DMS153 treated with DMSO at 0.1 percent for 48 hours (cell line): ENCODE measurements around the gene FOXF1.

ENCODE experiments used
- DNase-seq: peaks from one replicate; lab custom pipeline; 2025; ENCODE audit not compliant: unreplicated experiment; lab: John Stamatoyannopoulos, UW

Gene FOXF1

DNA sequence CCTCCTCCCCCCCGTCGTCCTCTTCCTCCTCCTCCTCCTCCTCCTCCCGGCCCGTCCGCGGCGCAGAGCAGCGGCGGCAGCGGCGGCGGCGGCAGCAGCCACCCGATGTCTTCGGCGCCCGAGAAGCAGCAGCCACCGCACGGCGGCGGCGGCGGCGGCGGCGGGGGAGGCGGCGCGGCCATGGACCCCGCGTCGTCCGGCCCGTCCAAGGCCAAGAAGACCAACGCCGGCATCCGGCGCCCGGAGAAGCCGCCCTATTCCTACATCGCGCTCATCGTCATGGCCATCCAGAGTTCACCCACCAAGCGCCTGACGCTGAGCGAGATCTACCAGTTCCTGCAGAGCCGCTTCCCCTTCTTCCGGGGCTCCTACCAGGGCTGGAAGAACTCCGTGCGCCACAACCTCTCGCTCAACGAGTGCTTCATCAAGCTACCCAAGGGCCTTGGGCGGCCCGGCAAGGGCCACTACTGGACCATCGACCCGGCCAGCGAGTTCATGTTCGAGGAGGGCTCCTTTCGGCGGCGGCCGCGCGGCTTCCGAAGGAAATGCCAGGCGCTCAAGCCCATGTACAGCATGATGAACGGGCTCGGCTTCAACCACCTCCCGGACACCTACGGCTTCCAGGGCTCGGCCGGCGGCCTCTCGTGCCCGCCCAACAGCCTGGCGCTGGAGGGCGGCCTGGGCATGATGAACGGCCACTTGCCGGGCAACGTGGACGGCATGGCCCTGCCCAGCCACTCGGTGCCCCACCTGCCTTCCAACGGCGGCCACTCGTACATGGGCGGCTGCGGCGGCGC lies at the start of gene FOXF1:
FOXF1 (plus strand) TSS at position 63 of the 797 bp plus-strand sequence; CDS start at position 106, 43 bp downstream.
- DNase-seq, result no peak

DNA sequence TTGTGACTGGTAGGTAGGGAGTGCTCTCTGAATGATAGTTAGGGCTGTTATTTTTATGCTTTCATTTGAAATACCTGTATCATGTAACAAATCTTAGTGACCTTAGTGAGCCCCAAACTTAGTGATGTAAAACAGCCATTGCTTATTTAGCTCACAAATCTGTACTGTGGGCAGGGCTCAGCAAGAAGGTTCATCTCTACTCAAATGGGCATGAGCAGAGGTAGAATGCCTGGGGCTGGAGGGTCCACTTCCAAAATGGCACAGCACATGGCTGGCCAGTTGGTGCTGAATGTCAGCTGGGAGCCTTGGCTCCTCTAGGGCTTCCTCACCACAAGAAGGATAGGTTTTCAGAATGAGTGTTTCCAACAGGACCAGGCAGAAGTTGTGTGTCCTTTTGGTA lies 49.3 kb upstream of the FOXF1 start:
- no peak for DNase-seq

DNA sequence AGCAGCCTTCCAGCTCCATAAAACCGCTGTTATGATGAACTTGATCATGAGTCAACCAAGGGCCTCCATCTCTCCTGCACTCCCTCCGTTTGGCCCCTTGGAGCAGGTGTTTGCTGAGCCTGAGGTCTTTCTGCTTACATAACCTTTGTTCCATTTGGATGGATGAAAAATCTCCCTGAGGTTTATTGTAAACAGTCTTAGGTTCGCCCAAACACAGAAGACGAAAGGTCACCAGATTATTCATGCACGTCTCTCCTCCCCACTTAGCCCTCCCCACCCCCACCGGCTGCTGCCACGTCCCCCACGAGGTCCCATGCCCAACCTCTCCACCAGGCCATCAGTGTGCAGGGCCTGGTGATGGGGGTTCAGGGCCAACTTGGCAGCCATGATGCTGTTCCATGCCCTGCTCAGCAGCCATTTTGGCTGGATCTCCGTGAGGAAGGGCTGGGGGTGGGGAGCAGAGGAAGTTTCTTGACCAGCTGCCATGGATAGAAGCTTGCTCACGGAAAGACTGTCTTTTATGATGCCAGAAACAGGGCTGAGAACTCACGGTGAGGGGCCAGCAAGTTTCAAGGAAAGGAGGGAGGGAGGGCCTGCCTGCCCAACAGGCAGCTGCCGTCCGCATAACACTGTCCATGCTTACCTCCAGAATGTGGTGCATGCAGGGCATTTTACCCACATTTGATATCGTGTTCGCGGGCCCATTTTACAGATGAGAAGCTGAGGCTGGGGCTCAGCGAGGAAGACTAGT lies 47.8 kb upstream of the FOXF1 start:
- DNase-seq, result no peak

DNA sequence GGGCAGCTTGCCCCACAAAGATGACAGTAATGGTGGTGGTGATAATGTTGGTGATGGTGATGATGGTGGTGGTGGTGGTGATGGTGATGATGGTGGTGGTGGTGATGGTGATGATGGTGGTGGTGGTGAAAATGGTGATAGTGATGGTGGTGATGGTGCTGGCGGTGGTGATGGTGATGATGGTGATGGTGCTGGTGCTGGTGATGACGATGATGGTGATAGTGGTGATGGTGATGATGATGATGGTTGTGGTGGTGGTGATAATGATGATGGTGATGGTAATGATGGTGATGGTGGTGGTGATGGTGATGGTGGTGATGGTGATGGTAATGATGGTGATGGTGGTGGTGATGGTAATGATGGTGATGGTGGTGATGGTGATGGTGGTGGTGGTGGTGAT lies 46.3 kb upstream of the FOXF1 start:
- no peak for DNase-seq

DNA sequence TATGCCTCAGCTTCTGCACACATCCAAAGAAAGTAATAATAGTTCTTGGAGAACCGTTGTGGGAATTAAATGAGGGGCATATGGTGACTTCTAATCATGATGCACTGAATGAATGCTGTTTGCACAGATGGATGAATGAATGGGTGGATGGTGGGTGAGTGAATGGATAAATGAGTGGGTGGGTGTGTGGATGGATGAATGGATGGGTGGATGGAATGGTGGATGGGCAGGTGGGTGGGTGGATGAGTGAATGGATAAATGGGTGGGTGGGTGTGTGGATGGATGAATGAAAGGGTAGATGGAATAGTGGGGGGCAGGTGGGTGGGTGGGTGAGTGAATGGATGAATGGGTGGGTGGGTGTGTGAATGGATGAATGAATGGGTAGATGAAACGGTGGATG lies 44.9 kb upstream of the FOXF1 start:
- no peak for DNase-seq

DNA sequence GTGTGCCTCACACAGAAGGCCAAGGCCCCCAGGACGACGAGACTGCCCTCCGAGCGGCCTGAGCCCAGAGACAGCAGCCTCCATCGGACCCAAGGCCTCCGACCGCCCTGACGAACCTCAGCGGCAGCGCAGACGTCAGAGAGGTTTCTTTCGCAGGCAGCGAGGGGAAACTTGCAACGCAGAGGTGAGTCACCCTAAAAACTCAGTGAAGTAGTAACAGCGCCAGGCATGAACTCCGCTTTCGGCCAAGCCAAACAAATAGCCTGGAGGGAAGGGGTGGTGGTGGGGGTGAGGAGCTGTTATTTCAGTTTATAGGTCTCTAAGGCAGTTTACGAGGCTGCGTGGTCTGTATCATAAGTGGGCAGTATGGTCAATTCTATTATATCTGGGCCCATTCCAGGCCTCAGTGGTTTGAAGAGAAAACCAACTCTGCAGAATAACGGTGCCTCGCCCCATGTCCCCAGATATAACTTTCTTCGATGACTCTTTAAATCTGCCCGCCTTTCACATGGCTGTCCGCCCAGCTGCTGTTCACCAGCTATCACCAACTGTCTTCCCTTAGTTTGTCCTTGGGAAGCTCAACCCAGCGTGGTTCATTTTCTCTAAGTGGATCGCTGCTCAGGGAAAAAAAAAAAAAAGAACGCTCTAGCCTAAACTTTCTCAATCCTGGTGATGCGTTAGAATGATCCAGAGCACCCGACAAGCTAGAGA lies 43.5 kb upstream of the FOXF1 start:
- DNase-seq, result no peak

DNA sequence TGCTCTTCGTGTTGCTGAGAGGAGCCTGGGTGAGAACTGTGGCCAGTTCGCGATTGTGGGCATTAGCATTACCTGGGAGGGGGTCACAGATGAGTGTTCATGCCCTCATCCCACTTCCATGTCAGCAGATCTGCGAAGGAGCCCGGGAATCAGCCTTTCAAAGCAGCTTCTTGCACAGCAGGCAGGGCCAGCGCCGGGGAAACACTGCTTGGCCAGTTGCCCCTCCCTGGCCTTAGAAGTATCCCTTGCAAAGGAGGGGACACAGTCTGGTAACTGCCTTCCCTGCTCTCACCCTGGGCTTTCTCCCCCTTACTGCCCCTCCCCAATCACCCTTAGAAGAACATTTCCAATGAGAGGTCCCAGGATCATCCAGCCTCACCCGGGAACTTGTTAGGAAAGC lies 42.8 kb upstream of the FOXF1 start:
- no peak for DNase-seq

DNA sequence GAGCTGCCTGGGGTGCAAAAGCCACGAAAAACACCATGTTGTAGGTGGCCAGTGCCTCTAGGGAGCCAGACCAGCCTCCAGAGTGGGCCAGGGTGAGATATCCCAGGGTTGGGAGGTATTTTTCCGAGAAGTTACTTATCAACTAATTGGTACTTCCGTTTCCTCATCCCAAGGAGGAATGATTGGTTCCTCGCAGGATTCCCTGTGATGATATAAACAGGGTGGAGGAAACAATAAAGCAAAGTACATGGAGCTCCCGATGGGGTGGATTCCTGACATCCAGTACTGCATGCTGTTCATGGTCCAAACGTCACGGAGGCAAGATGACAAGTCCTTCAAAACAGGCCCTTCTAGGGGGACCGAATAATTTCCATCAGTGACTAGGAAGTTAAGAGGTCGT lies 39.4 kb upstream of the FOXF1 start:
- no peak for DNase-seq

DNA sequence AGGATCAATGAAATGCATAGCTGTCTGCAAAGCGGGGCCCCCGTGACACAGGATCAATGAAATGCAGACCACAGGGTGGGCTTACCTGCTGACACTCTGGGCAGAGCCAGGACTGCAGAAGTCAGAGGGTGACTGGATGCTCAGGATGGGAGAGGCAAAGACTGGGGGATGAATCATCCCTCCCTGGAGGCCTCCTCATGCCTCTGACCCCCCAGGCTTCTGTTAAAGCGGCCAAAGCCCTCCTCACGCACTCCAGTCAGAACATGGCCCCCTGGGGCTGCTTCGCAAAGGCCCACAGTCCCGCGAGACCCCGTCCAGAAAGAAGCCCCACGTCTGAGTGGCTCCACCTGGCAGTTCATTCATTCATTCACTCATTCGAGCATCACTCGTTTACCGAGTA lies 38.4 kb upstream of the FOXF1 start:
- no peak for DNase-seq

DNA sequence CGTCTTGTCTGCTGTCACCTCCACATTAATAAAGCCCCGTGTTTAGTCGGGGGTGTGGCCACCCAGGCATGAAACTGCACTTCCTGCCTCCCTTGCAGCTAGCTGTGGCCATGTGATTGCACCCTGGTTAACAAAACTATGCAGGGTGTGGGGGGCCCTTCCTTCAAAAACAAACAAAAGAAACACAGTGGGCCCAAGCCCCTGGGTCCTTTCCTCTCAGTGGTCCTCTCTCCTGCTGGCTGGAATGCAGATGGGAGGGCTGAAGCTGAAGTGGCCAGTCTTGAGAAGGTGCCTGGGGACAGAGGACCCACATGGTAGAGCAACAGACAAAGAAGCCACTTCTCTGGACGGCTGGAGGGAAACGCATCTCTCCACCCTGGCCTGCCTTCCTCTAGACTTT lies 38.0 kb upstream of the FOXF1 start:
- no peak for DNase-seq

DNA sequence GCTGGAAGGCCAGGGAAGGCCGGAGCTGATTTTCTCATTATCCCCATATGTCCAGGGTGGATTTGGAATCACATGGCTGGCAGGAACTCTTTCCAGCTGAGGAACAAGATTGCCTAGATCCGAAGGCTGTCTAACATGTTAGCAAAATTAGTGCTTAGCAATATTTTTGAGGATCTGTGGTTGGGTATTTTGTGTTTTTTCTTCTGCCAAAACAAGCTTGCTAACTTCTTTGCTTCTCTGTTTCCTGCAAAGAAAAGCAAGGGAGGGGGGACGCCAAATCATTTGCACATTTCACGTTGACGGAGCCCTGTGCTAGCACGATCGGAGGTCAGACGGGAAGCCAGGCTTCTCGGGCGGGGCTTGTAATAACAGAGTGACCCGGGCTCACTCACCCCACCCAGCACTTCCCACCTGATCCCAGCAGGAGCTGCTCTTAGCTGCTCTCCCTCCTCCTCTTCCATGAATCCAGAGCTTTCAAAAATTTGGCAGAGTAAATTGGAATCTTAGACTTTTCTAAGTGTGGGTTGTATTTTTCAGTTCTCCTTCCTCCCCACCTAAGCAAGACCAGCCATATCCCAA lies 33.3 kb upstream of the FOXF1 start:
- no peak for DNase-seq

DNA sequence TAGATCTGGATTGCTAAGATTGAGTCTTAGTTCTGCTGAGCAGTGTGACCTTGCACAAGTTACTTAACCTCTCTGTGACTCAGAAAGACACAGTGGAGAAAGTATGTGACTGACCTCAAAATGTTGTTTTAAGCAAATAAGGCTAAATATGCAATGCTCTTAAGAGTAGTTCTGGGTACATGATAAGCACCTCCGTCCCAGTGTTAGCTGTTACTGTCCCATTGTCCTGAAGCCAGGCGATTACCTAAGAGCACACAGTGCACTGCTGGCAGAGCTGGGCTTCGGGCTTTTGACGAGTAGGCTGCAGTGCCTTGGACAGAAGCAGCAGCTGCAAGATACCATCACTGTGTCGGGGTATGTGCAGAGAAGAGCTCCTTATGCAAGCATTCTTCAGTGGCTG lies 32.7 kb upstream of the FOXF1 start:
- DNase-seq, result no peak

DNA sequence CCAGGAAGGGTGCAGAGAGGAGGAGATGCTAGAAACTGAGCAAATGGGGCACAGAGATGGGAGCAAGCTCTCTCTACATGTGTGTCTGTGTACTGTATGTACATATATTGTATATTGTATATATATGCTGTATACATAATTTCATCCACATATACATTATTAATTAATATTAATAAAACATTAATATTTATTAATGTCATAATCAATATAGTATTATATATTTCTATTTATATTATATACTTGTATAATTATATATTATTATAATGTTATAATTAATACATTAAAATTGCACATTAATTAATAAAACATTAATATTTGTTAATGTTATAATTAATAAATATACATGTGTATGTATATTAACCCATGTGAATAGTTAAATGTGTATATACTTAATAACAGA lies 31.5 kb upstream of the FOXF1 start:
- no peak for DNase-seq

DNA sequence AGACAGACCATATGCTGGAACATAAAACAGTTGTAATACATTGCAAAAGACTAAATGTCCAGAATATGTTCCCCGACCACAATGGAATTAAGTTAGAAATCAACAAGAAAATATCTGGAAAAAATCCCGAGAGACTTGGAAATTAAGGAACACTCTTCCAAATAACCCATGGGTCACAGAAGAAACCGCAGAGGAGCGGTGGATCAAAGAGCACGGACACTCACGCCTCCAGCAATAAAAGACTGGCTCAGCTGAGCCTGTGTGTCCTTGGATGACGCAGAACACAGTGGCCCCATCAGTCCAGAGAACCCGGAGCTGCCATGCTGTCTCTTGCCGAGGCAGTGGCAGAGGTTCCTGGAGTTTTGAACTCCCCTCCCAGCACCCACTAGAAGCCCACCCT lies 30.9 kb upstream of the FOXF1 start:
- DNase-seq, result no peak

DNA sequence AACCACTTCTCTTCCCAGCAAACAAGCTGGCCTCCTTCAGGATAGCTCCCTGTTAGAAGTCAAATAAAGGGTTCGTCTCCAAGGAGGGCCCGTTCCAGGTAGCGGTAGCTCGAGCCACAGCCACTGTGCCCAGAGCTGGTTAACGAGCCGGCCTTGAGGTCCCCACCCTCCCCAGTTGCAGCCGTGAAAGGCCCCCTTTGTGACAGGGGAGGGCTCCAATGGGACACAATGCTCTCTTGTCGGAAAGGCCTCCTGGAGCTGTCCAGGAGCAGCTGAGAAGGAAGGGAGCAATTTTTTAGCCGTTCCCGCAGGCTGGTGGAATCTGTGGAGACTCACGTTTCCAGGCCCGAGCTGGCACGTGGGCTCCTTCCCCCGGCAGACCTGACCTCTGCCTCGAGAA lies 29.9 kb upstream of the FOXF1 start:
- no peak for DNase-seq

DNA sequence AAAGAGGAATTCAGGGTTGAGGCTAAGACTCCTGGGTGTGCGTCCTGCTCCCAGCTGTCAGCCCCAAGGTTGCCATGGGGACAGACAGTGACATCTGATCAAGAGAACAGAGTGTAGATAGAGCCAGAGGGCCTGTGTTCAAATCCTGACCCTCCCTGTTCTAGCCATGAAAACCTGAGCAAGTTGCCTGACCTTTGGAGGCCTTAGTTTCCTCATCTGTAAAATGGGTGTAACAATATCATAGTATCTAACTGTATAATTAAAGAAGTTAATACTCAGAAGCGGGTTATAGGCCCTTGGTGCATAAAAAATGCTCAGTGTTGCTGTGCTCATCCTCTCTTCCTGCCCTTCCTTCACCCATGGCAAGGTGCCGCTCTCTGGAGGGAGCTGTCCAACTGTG lies 28.7 kb upstream of the FOXF1 start:
- DNase-seq, result no peak

DNA sequence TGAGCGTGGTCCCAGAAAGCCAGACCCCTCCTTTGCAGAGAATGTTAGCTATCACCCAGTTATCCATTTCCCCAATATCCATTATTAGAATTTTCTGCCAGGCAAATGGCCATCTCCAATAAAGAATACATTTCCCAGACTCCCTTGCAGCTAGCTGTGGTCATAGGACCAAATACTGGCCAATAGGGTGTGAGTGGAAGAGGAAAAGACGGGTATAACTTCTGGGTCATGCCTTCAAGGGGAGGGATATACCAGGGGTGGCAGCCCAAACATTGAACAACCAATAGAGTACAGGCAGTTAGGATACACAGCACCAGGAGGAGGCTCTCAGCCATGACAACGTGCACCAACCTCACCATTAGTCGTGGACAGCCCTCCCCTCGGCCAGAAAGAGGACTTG lies 26.1 kb upstream of the FOXF1 start:
- no peak for DNase-seq

DNA sequence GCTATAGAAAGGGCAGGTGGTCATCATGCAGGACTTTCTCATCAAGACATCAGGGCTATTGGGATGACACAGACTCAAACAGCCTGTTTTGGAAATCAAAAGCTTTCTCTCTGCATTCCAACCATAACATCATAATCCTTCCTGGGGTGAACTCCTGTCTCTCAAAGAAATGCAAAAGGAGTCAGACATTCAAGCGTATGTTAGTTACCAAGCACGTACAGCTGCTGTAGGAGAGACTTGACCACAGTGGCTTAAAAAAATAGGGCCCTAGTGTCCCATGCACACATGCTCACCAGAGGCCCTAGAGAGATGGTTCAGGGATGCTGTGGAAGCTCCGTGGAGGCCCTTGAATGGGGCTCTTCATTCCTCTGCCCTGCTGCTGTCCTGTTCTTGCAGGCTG lies 24.6 kb upstream of the FOXF1 start:
- no peak for DNase-seq

DNA sequence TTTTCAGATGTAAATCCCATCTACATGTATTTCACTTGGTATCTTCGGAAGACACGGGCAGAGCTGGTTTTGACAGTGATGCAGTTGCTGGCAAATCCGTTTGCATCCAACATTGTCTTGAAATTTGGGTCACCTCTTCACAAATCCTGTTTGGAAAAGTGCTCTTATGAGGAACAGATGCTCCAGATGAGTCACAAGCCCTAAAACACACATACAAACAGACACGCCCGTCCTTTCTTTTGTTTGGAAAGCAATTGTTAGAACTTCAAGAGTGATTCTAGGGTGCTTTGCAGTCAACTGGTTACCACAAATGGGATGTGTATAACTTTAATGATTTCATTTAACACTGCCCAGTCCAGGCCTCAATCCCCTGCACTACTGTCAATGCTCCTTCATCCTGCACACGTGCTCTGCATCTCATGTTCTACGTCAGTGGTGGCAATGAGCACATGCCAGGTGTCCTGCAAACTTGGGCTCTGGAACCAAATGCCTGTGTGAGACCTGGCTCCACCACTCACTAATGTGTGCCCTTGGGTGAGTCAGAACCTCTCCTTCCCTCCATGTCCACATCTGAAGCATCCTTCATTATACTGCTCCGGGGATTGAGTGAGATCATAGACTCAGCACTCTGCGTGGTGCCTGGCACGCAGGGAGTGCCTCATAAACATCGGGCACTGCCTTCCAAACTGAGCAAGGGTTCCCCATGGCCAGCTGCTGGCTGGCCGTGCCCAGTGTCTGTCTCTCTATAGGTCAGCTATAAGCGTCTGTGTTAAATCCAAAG lies 19.3 kb upstream of the FOXF1 start:
- no peak for DNase-seq

DNA sequence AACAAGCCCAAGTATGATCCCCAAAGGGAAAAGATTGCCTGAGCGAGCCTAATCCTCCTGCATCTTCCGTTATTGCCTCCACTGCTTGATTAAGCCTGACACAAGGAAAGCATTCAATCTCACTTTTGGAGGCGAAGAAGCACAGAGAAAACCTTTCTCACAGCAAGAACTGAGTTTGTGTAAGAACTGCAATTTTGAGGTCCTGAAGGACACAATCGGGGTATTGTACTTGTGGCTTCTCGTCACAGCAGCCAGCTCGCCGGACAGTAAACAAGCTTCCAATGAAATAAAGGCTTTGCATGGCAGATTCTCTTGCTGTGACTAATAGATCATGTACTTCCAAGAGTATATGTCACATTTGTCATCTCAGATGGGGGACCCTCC lies 18.7 kb upstream of the FOXF1 start:
- DNase-seq, result no peak
